ENCODE results near the gene PHLDB2.

GRCh38 chr3:111971533-111972130, 112.6 kb downstream of the PHLDB2 start:
- TF ChIP-seq POLR2A (IDR thresholded peaks at IDR 0.05; ENCODE audit: low read length) (no peak), GATA1 (IDR thresholded peaks at IDR 0.05; ENCODE audit: low read depth, low read length) (no peak)
